ENCODE results near the gene CLCNKB. TPM values are rescaled to one million over a fixed set of nuclear protein-coding genes. Genes with fewer than 3 reads are reported as not detected.

Gene CLCNKB
- total and polyA plus RNA-seq, 11 donors, result 0.50 to 2.7 (median 1.5) TPM

GRCh38 chr1:16073490-16074119, 30.0 kb downstream of the CLCNKB start, which contains the start of gene FAM131C:
Gene FAM131C, minus strand, starts transcription at chr1:16073651. Its CDS starts 209 bp downstream, at chr1:16073442.
- DNase-seq, result no peak
- intact Hi-C loops (cut with DNase I), result no loop called here

GRCh38 chr1:16074217-16074616, 30.6 kb downstream of the CLCNKB start:
- peak overlapping the region in 1 of 12 donors; percentile 58 for H3K4me3 ChIP-seq
- intact Hi-C loops (cut with DNase I), result no loop called here
- WGBS, 4 donors, result 82 to 90% (median 86%) methylated on average over 5 of the region's 5 CpGs
- TF ChIP-seq POLR2A (IDR thresholded peaks at IDR 0.05) (no peak), CTCF (IDR thresholded peaks at IDR 0.05) (no peak)
- ATAC-seq (no peak), DNase-seq (no peak)
- no peak overlapping the region for H3K27ac ChIP-seq
- no peaks in the 10 kb centered on the region for H3K36me3 ChIP-seq
- no peaks in the 10 kb centered on the region for H3K9me3 ChIP-seq
- H3K4me1 ChIP-seq, result peaks cover 0 to 49% (median 22%) of the 10 kb centered on the region in 12 donors
- H3K27me3 ChIP-seq, result peaks cover 0 to 22% (median 0%) of the 10 kb centered on the region in 9 donors

More at GRCh38 chr1:16073490-16074119, 30.0 kb downstream of the CLCNKB start, which contains the start of gene FAM131C:
- WGBS, 4 donors, result 2 to 7% (median 5%) methylated on average over 17 to 54 of the region's 54 CpGs
- TF ChIP-seq CTCF (IDR thresholded peaks at IDR 0.05) (peak in 9 of 12 donors; percentile 23 to 72 (median 37)), POLR2A (IDR thresholded peaks at IDR 0.05) (no peak)
- Histone ChIP-seq H3K4me3 (peak within 1 kb of the TSS; percentile 19 to 65 (median 48)), H3K27me3 (peaks cover 0 to 22% (median 0%) of the 10 kb centered on the region in 9 donors), H3K27ac (peak within 1 kb of the TSS in 2 of 12 donors; percentile 13 to 50), H3K9me3 (no peaks in the 10 kb centered on the region), H3K36me3 (no peaks in the 10 kb centered on the region), H3K4me1 (peaks cover 0 to 47% (median 18%) of the 10 kb centered on the region in 12 donors)
- peak in 2 of 4 donors; percentile 5 to 10 for ATAC-seq

GRCh38 chr1:16075337-16076030, 31.9 kb downstream of the CLCNKB start:
- intact Hi-C loops (cut with DNase I), result loop anchor here in 7 of 10 donors (5.0 kb wide), 3 partner anchors 167 to 287 kb away; no protein-coding TSS in a partner anchor
- Histone ChIP-seq H3K36me3 (no peaks in the 10 kb centered on the region), H3K4me1 (peaks cover 0 to 51% (median 25%) of the 10 kb centered on the region in 12 donors), H3K27me3 (peaks cover 0 to 22% (median 0%) of the 10 kb centered on the region in 9 donors), H3K9me3 (no peaks in the 10 kb centered on the region), H3K27ac (peak overlapping the region in 3 of 12 donors; percentile 10 to 62 (median 45)), H3K4me3 (no peak overlapping the region)
- TF ChIP-seq CTCF (IDR thresholded peaks at IDR 0.05) (no peak), POLR2A (IDR thresholded peaks at IDR 0.05) (no peak)
- ATAC-seq (peak in 2 of 4 donors; percentile 37 to 42), DNase-seq (peak in 4 of 5 donors; percentile 45 to 72 (median 55))
- 66 to 71% (median 68%) methylated on average over 11 of the region's 11 CpGs for WGBS, 4 donors
